Measurements from ENCODE around the gene IQCE. TPM values are rescaled to one million over a fixed set of nuclear protein-coding genes. Genes with fewer than 3 reads are reported as not detected.

IQCE gene
- total and polyA plus RNA-seq, 12 donors, result 4.2 to 13.8 (median 9.3) TPM

GRCh38 chr7:2544541-2545188 lies 14.1 kb upstream of the IQCE start:
- H3K9me3 ChIP-seq, result no peaks in the 10 kb centered on the region
- DNase-seq (no peak), ATAC-seq (no peak)
- H3K36me3 ChIP-seq, result peaks cover 0 to 100% (median 64%) of the 10 kb centered on the region in 9 donors
- no peaks in the 10 kb centered on the region for H3K4me1 ChIP-seq
- no peak overlapping the region for H3K27ac ChIP-seq
- H3K4me3 ChIP-seq, result no peak overlapping the region
- intact Hi-C loops (cut with DNase I), result loop anchor here in 1 of 10 donors (10.0 kb wide), 1 partner anchor 70 kb away; the partner anchor contains the start of gene GRIFIN
- 95 to 96% methylated on average over 23 of the region's 23 CpGs for WGBS, 2 donors
- no peak for TF ChIP-seq CTCF (IDR thresholded peaks at IDR 0.05)
- no peaks in the 10 kb centered on the region for H3K27me3 ChIP-seq

GRCh38 chr7:2545746-2546425 lies 12.9 kb upstream of the IQCE start:
- TF ChIP-seq CTCF (IDR thresholded peaks at IDR 0.05), result no peak
- Histone ChIP-seq H3K27ac (no peak overlapping the region), H3K4me3 (no peak overlapping the region), H3K27me3 (no peaks in the 10 kb centered on the region), H3K36me3 (peaks cover 0 to 99% (median 64%) of the 10 kb centered on the region in 9 donors), H3K4me1 (no peaks in the 10 kb centered on the region), H3K9me3 (no peaks in the 10 kb centered on the region)
- intact Hi-C loops (cut with DNase I), result loop anchor here in 1 of 10 donors (10.0 kb wide), 1 partner anchor 71 kb away; the partner anchor contains the start of gene GRIFIN
- WGBS, 2 donors, result 93 to 96% methylated on average over 20 of the region's 20 CpGs
- DNase-seq, result no peak
- ATAC-seq, result no peak

- TF ChIP-seq CTCF (IDR thresholded peaks at IDR 0.05), result no peak
- Histone ChIP-seq H3K27ac (no peak overlapping the region), H3K27me3 (no peaks in the 10 kb centered on the region), H3K4me3 (no peak overlapping the region), H3K9me3 (no peaks in the 10 kb centered on the region), H3K4me1 (no peaks in the 10 kb centered on the region), H3K36me3 (peaks cover 0 to 99% (median 55%) of the 10 kb centered on the region in 9 donors)
- 89 to 92% methylated on average over 31 of the region's 31 CpGs for WGBS, 2 donors
- ATAC-seq (no peak), DNase-seq (no peak)
- intact Hi-C loops (cut with DNase I), result loop anchor here in 1 of 10 donors (10.0 kb wide), 1 partner anchor 72 kb away; the partner anchor contains the start of gene GRIFIN
These were observed 11.8 kb upstream of the IQCE start for GRCh38 chr7:2546776-2547586.

GRCh38 chr7:2551418-2551817 lies 7.4 kb upstream of the IQCE start:
- Histone ChIP-seq H3K36me3 (peaks cover 0 to 73% (median 26%) of the 10 kb centered on the region in 9 donors), H3K27me3 (no peaks in the 10 kb centered on the region), H3K27ac (no peak overlapping the region), H3K9me3 (no peaks in the 10 kb centered on the region), H3K4me3 (no peak overlapping the region), H3K4me1 (peaks cover 0 to 35% (median 22%) of the 10 kb centered on the region in 9 donors)
- ATAC-seq (no peak), DNase-seq (no peak)
- intact Hi-C loops (cut with DNase I), result loop anchor here in 5 of 10 donors (5.0 to 10.0 kb wide), 2 partner anchors 74 to 77 kb away; partner anchors contain the start of gene GRIFIN (in 5 of the 5)
- 98 to 99% methylated on average over 8 of the region's 8 CpGs for WGBS, 2 donors
- no peak for TF ChIP-seq CTCF (IDR thresholded peaks at IDR 0.05)
